Retinal pigment epithelial cell (primary cell): Measurements from ENCODE around the gene PLOD3.

Source experiments
- DNase-seq: peaks from one replicate; pipeline ENCODE4 v3.0.0-alpha.2; 2010; ENCODE audit warnings: low read depth
- H3K4me3 ChIP-seq: 2 replicates; pipeline ENCODE4 v1.5.1; 2011; ENCODE audit warnings: mild to moderate bottlenecking, low read length, control low read depth, moderate library complexity
- TF ChIP-seq, protein P1 (sequence below): conservative IDR thresholded peaks from 2 replicates; pipeline ENCODE4 v1.5.1; 2011; ENCODE audit warnings: low read depth, low read length, control low read depth, inconsistent platforms

The PLOD3 gene

DNA sequence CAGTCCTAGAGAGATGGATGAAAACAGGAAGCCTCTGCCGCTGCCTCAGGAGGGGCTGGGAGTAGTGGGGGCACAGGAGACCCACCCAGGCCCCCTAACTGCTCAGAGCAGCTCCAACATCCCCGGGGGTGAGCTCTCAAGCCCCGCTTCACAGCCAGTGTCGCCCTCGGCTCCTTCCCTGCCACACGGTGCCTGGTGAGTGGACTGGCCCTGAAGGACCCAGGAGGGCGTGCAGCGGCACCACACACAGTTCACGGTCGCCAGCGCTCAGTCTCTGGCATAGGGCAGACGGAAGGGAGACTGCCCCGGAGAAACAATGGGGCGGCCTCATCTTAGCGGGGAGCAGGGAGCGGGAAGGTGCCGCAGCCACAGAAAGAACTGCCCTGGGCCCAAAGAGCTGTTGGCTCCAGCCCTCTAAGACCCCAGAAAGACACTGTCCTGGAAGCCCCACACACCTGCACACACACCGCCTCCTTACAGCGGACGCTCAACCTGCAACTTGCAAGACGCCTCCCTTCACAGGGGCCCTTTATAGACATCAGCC, 19.0 kb upstream of the PLOD3 start:
- TF ChIP-seq, protein P1, sequence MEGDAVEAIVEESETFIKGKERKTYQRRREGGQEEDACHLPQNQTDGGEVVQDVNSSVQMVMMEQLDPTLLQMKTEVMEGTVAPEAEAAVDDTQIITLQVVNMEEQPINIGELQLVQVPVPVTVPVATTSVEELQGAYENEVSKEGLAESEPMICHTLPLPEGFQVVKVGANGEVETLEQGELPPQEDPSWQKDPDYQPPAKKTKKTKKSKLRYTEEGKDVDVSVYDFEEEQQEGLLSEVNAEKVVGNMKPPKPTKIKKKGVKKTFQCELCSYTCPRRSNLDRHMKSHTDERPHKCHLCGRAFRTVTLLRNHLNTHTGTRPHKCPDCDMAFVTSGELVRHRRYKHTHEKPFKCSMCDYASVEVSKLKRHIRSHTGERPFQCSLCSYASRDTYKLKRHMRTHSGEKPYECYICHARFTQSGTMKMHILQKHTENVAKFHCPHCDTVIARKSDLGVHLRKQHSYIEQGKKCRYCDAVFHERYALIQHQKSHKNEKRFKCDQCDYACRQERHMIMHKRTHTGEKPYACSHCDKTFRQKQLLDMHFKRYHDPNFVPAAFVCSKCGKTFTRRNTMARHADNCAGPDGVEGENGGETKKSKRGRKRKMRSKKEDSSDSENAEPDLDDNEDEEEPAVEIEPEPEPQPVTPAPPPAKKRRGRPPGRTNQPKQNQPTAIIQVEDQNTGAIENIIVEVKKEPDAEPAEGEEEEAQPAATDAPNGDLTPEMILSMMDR = no peak
- no peak for DNase-seq
- H3K4me3 ChIP-seq = no peak overlapping the region

DNA sequence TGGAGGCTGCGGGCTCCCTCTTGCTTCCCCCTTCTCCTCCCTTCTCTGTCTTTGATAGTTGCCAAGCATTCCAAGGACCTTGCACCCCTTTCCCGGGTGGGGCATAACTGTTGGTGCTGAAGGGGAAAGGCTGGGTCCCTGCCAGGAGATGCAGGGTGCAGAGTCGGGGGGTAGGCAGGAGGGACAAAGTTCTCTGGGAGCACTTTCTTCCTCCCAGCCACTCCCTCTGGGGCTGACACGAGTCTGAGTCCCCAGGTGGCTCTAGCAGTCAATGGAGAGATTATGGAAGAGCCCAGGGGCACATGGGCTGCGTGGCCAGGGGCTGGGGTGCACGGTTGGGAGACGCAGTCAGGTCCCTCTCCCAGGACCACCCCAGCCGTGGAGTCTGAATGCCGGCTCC, 18.1 kb upstream of the PLOD3 start:
- no peak overlapping the region for H3K4me3 ChIP-seq
- TF ChIP-seq, protein P1 = no peak
- DNase-seq = no peak

DNA sequence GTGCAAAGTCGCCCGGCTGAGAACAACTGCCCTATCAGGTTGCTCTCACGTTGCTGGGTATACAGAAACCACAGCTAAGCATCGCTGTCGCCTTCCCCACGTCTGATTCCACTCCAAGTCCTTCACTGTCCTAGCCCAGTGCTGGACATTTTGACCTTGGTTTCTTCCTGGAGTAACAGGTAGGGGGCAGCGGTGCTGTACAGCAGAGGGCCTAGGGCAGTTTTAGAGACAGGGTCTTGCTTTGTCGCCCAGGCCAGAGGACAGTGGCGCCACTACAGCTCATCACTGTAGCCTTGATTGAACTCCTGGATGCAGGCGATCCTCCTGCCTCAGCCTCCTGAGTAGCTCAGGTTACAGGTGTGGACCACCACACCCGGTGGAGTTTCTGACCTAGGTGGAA, 17.7 kb upstream of the PLOD3 start:
- TF ChIP-seq, protein P1 = peak; percentile 48
- no peak overlapping the region for H3K4me3 ChIP-seq
- no peak for DNase-seq

DNA sequence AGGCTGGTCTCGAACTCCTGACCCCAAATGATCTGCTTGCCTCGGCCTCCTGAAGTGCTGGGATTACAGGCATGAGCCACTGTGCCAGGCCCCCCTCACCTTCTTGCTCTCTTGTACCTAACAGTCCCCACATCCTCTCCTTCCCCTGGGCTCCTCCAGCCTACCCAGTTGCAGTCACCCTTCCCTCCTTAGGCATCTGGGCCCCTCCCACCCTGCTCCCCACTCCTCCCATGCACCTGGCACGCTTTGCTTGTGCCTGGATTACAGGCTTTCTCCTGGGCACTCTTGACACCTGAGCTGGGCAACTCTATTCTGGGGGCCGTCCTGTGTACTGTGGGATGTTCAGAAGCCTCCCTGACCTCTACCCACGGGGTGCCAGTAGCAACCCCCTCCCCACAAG, 17.3 kb upstream of the PLOD3 start:
- no peak overlapping the region for H3K4me3 ChIP-seq
- TF ChIP-seq, protein P1 = no peak
- DNase-seq = no peak

DNA sequence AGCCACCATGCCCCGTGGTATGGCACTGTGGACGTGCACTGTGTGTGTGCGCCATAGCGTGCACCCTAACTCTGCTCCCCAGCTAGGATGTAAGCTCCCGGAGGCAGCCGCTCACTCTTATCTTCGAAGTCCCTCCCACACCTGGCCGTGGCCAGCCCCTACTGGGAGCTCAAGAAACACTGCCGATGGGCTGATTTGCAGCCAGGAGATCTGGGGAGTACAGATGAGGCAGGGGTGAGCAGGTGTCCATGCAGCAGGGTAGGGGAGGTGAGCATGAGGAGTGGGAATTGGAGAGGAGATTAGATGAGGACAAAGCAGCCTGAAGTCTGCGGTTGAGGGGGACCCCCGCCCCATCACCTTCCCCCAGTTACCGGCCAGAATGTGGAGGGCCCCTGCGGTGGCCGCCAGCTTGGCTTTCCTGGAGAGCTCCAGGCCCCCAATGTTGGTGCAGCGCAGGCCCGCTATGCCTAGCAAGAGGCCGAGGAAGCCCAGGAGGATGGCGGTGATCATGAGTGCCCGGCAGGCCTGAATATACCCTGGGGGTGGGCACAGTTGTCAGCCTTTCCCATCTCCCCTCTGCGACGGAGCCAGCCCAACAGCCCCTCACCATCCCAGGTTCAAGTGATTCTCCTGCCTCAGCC, 16.6 kb upstream of the PLOD3 start:
- no peak overlapping the region for H3K4me3 ChIP-seq
- TF ChIP-seq, protein P1 = no peak
- no peak for DNase-seq

DNA sequence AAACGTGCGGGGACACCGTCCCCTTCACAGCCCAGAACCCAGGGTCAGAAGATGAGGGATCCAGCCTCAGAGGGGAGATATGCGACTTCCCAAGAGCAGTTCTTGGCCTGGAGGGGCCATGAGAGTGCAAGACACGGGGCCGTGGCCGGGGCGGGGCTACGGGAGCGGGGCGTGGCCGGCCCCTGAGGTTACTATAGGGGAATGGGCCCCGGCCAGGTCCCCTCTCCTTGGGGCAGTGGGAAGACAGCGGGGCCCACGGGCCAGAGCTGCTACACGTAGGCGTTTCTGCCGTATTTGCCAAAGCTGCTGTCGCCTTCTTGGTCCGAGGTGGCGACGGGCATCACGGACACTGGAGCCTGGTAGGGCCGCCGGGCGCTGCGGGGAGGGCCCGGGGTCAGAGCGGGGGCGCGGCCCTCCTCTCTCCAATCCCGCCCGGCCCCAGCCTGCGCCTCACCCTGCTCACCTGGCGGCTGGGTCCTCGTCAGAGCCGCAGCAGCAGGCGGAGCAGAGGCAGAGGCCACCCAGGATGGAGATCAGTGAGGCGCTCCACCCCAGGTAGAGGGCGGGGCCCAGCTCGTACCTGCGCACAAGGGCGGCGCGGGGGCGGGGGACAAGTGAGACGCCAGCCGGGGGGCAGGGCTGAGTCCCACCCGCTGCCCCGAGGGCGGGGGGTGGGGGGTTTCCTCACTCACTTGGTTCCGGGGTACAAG, 14.9 kb upstream of the PLOD3 start:
- DNase-seq = no peak
- TF ChIP-seq, protein P1 = no peak
- peak overlapping the region; percentile 48 for H3K4me3 ChIP-seq

DNA sequence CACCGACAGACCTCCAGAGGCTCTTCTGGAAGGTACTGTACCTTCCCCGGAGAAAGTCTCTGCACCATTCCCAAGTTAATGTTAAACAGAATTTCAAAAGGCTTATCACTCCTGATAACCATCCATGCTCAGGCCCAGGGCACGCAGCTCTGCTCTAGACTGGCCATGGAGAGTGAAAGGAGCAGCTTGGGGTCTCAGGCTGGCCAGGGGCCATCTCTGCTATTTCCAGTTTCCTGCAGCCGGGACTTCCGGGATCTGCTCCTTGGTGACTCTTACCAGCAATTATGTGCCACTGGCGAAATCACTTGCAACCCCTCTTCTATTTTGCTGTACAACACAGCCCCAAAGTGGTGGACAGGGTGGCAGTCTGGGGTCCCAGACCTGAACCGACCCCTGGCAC, 14.3 kb upstream of the PLOD3 start:
- H3K4me3 ChIP-seq = no peak overlapping the region
- no peak for DNase-seq
- TF ChIP-seq, protein P1 = no peak
